H1 (cell line): ENCODE results near the gene LMAN1. TPM values are rescaled to one million over a fixed set of nuclear protein-coding genes. Genes with fewer than 3 reads are reported as not detected.

Experiments used
- ASH2L ChIP-seq: fragments of 200-600, 300-600 bp; sonication (generic); IDR thresholded peaks from one replicate; pipeline ENCODE4 v1.7.1; 2017; ENCODE audit warnings: low read length
- MAFK ChIP-seq: IDR thresholded peaks from 2 replicates; pipeline ENCODE4 v1.6.1; 2012; ENCODE audit warnings: low read depth, mild to moderate bottlenecking, improper control_type of control experiment, low read length
- NANOG ChIP-seq: IDR thresholded peaks from 2 replicates; pipeline ENCODE4 v1.6.1; 2011; ENCODE audit warnings: low read length, low read depth, mild to moderate bottlenecking, inconsistent platforms; ENCODE audit not compliant: insufficient read depth, poor library complexity, severe bottlenecking
- PHF8 ChIP-seq: fragments of 200-600 bp; sonication (generic); conservative IDR thresholded peaks from 2 replicates; pipeline ENCODE4 v1.7.1; 2012; ENCODE audit warnings: low read depth, mild to moderate bottlenecking, inconsistent platforms, low read length, moderate library complexity
- RAD21 ChIP-seq, 2 experiments: IDR thresholded peaks in 1 of 2; conservative IDR thresholded peaks in 1 of 2; 2 replicates each; pipeline ENCODE4 v1.6.1; 2011; ENCODE audit warnings: low read depth in 2 of 2, low read length in 2 of 2, improper control_type of control experiment in 1 of 2, inconsistent platforms in 1 of 2, mild to moderate bottlenecking in 1 of 2, moderate library complexity in 1 of 2
- TAF1 ChIP-seq: IDR thresholded peaks from 2 replicates; pipeline ENCODE4 v1.6.1; 2011; ENCODE audit warnings: mild to moderate bottlenecking, low read depth, low read length
- YY1 ChIP-seq: IDR thresholded peaks from 2 replicates; pipeline ENCODE4 v1.6.1; 2011; ENCODE audit warnings: low read depth, mild to moderate bottlenecking, low read length
- polyA plus RNA-seq, 7 experiments: library from polyadenylated mRNA; depleted of rRNA in 3 of 7; stranded (reverse) in 5 of 7; unstranded in 2 of 7; fragments of >200 nt in 5 of 7; fragments of 200-250 nt in 2 of 7; gene quantifications; 1 replicate in 5 of 7; 2 replicates in 1 of 7; 4 replicates in 1 of 7; pipeline versions ENCODE4 v1.2.1 to v1.2.3, GENCODE V29; 2011 to 2013; ENCODE audit warnings: missing spikeins in 2 of 7, mixed read lengths in 2 of 7
- total RNA-seq: library from RNA; stranded (reverse); fragmentation: NEBNext Ultra II Directional; extraction: Animal tissue kit (Norgen Biotek cat#: 25700); gene quantifications from 2 replicates; pipeline ENCODE4 v1.2.1, GENCODE V29; 2021

The LMAN1 gene
- total and polyA plus RNA-seq, 2 of the 8 experiments (the other 6 are each of a cell fraction or from before 2014, with no cell fraction given): 20.3 to 73.6 TPM

- TF ChIP-seq YY1 (no peak), RAD21 (IDR thresholded peaks at IDR 0.05 in 1 of 2, conservative IDR thresholded peaks at IDR 0.05 in 1 of 2; ENCODE audit: low read depth in 2 of 2, low read length in 2 of 2) (no peak), TAF1 (no peak), NANOG (no peak), PHF8 (no peak), ASH2L (no peak), MAFK (no peak)
- TF ChIP-seq, all 59 proteins: peak for 0
Measured at GRCh38 chr18:59323931-59324622, 35.0 kb downstream of the LMAN1 start (continued).
